Keratinocyte (primary cell): ENCODE measurements around the gene LHFPL2. TPM values are rescaled to one million over a fixed set of nuclear protein-coding genes. Genes with fewer than 3 reads are reported as not detected.

Experiments used
- DNase-seq: peaks from one replicate; pipeline ENCODE4 v3.0.0-alpha.2; 2011; ENCODE audit warnings: low read depth, missing footprints, low spot score
- FAIRE-seq: peaks from 2 replicates; lab custom pipeline; 2011; peaks lifted over from hg19 to GRCh38; lab: Jason Lieb, UNC
- H2AFZ ChIP-seq: 2 replicates; pipeline ENCODE4 v1.6.0; 2012; ENCODE audit warnings: low read length, control low read depth, inconsistent platforms; ENCODE audit not compliant: control insufficient read depth
- H3K27ac ChIP-seq: 2 replicates; pipeline ENCODE4 v1.5.1; 2011; ENCODE audit warnings: low read length; ENCODE audit not compliant: control insufficient read depth, insufficient read depth
- H3K27me3 ChIP-seq: 3 replicates; pipeline ENCODE4 v1.6.0; 2011; ENCODE audit warnings: low read length; ENCODE audit not compliant: control insufficient read depth, insufficient read depth; ENCODE audit errors: extremely low read depth
- H3K36me3 ChIP-seq, 2 experiments: 2 replicates in 1 of 2; 3 replicates in 1 of 2; pipeline ENCODE4 v1.5.1; 2011; ENCODE audit warnings: low read length in 2 of 2, mild to moderate bottlenecking in 1 of 2; ENCODE audit not compliant: control insufficient read depth in 2 of 2, insufficient read depth in 2 of 2; ENCODE audit errors: extremely low read depth in 1 of 2
- H3K4me1 ChIP-seq: 3 replicates; pipeline ENCODE4 v1.5.1; 2011; ENCODE audit warnings: low read length; ENCODE audit not compliant: control insufficient read depth, insufficient read depth; ENCODE audit errors: extremely low read depth
- H3K4me2 ChIP-seq: 3 replicates; pipeline ENCODE4 v1.6.0; 2011; ENCODE audit warnings: low read depth, low read length; ENCODE audit not compliant: control insufficient read depth, insufficient read depth; ENCODE audit errors: extremely low read depth
- H3K4me3 ChIP-seq, 3 experiments: fragments of 200-600 bp in 1 of 3; sonication (generic) in 1 of 3; 2 replicates in 2 of 3; 3 replicates in 1 of 3; pipeline ENCODE4 v1.5.1; 2011 to 2016; ENCODE audit warnings: low read length in 3 of 3, mild to moderate bottlenecking in 3 of 3, control low read depth in 2 of 3, inconsistent platforms in 1 of 3, low read depth in 1 of 3, mixed read lengths in 1 of 3, mixed run types in 1 of 3, moderate library complexity in 1 of 3; ENCODE audit not compliant: control insufficient read depth in 2 of 3, insufficient read depth in 2 of 3; ENCODE audit errors: extremely low read depth in 1 of 3
- H3K79me2 ChIP-seq: 2 replicates; pipeline ENCODE4 v1.6.0; 2012; ENCODE audit warnings: low read length; ENCODE audit not compliant: control insufficient read depth, insufficient read depth
- H3K9ac ChIP-seq: 3 replicates; pipeline ENCODE4 v1.6.0; 2011; ENCODE audit warnings: low read length; ENCODE audit not compliant: control insufficient read depth, insufficient read depth; ENCODE audit errors: extremely low read depth
- H3K9me1 ChIP-seq: 3 replicates; pipeline ENCODE4 v1.6.0; 2011; ENCODE audit warnings: low read length; ENCODE audit not compliant: control insufficient read depth, insufficient read depth; ENCODE audit errors: extremely low read depth
- H3K9me3 ChIP-seq: 2 replicates; pipeline ENCODE4 v1.5.1; 2012; ENCODE audit warnings: low read depth, low read length; ENCODE audit not compliant: control insufficient read depth
- H4K20me1 ChIP-seq: 3 replicates; pipeline ENCODE4 v1.6.0; 2011; ENCODE audit warnings: low read length; ENCODE audit not compliant: control insufficient read depth, insufficient read depth; ENCODE audit errors: extremely low read depth
- EZH2 ChIP-seq: IDR thresholded peaks from one replicate; pipeline ENCODE4 v1.6.1; 2012; ENCODE audit warnings: inconsistent platforms, mild to moderate bottlenecking, low read length, moderate library complexity
- dilution Hi-C: fragments of 300-500 bp; cut with MboI; formaldehyde crosslinking; loops from one replicate; pipeline ENCODE4 v1.7.0; 2020; ENCODE audit warnings: low sequenced_read_pairs; ENCODE audit not compliant: extremely low pct_ligation_motif_present
- polyA plus RNA-seq, 5 experiments: library from polyadenylated mRNA; depleted of rRNA in 3 of 5; stranded (reverse) in 3 of 5; stranded (forward) in 1 of 5; unstranded in 1 of 5; fragments of >200 nt; gene quantifications; 1 replicate in 1 of 5; 2 replicates in 3 of 5; 3 replicates in 1 of 5; pipeline versions ENCODE4 v1.2.1 to v1.2.3, GENCODE V29; 2011 to 2012; ENCODE audit warnings: missing spikeins in 2 of 5, low read depth in 1 of 5, low replicate concordance in 1 of 5
- TF ChIP-seq, protein P1 (sequence below), 3 experiments: IDR thresholded peaks in 1 of 3; conservative IDR thresholded peaks in 1 of 3; optimal IDR thresholded peaks in 1 of 3; 2 replicates in 2 of 3; 3 replicates in 1 of 3; pipeline versions ENCODE3 to v1.5.1; 2011; ENCODE audit warnings: low read length in 3 of 3, mild to moderate bottlenecking in 3 of 3, moderate library complexity in 2 of 3, control low read depth in 1 of 3, inconsistent platforms in 1 of 3; ENCODE audit not compliant: insufficient read depth in 2 of 3; ENCODE audit errors: extremely low read depth in 1 of 3

Gene LHFPL2
- polyA plus RNA-seq, 1 donor (not counting 4 experiments of a cell fraction or from before 2014, with no cell fraction given): 11.4 TPM

DNA sequence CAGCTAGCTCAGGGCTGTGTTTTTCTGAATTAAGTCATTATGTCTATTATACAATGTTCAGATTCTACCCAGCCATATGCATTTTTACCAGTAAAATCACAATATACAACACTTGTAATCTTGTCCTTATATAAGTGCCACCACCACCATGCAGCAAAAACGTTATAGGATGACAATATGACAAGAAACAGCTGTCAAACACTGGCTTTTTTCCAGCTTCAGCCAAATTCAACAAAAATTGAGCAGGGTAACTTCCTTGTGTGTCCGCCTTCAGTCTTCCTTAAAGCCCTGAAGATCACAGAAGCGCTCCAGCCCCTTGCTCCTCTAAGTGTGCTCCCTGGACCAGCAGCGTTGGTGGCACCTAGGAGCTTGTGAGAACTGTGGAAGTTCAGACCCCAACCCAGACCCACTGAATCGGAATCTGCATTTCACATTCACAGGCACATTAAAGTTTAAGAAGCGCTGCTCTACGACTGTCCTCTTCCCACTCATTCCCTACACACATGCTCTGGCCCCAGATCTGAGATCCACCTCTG, 111.8 kb downstream of the LHFPL2 start:
- TF ChIP-seq EZH2: no peak
- TF ChIP-seq, protein P1, sequence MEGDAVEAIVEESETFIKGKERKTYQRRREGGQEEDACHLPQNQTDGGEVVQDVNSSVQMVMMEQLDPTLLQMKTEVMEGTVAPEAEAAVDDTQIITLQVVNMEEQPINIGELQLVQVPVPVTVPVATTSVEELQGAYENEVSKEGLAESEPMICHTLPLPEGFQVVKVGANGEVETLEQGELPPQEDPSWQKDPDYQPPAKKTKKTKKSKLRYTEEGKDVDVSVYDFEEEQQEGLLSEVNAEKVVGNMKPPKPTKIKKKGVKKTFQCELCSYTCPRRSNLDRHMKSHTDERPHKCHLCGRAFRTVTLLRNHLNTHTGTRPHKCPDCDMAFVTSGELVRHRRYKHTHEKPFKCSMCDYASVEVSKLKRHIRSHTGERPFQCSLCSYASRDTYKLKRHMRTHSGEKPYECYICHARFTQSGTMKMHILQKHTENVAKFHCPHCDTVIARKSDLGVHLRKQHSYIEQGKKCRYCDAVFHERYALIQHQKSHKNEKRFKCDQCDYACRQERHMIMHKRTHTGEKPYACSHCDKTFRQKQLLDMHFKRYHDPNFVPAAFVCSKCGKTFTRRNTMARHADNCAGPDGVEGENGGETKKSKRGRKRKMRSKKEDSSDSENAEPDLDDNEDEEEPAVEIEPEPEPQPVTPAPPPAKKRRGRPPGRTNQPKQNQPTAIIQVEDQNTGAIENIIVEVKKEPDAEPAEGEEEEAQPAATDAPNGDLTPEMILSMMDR (optimal IDR thresholded peaks at IDR 0.05 in 1 of 3, IDR thresholded peaks at IDR 0.05 in 1 of 3, conservative IDR thresholded peaks at IDR 0.05 in 1 of 3; ENCODE audit: extremely low read depth in 1 of 3, insufficient read depth in 2 of 3, low read length in 3 of 3): no peak
- dilution Hi-C loops: no loop called here
- Histone ChIP-seq H3K9me3 (no peaks in the 10 kb centered on the region), H3K27ac (no peak overlapping the region), H3K9ac (no peak overlapping the region), H3K4me2 (no peak overlapping the region), H3K27me3 (no peaks in the 10 kb centered on the region), H3K4me1 (peaks cover 10% of the 10 kb centered on the region), H3K79me2 (peaks cover 17% of the 10 kb centered on the region), H3K9me1 (peaks cover 5% of the 10 kb centered on the region), H4K20me1 (no peaks in the 10 kb centered on the region), H3K4me3 (no peak overlapping the region), H2AFZ (no peak overlapping the region), H3K36me3 (peaks cover 0 to 8% of the 10 kb centered on the region in 2 experiments)
- no peak for DNase-seq
- no peak for FAIRE-seq

DNA sequence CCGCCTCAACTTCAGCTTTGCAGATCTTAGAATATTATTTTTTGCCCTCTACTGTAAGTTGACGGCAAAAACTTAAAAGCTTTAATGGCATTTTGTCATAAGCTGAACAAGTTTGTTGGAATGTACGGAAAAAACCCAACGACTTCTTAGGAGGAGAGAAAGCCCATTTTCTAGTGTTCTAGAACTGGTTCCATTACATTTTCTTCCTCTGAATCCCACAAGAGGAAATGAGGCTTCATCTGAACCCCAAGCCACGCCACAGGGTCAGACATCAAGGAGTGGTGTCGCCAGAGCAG, 113.7 kb downstream of the LHFPL2 start:
- Histone ChIP-seq H3K27me3 (no peaks in the 10 kb centered on the region), H3K9ac (no peak overlapping the region), H3K9me1 (peaks cover 5% of the 10 kb centered on the region), H2AFZ (no peak overlapping the region), H3K4me2 (no peak overlapping the region), H3K4me1 (peaks cover 19% of the 10 kb centered on the region), H4K20me1 (no peaks in the 10 kb centered on the region), H3K9me3 (no peaks in the 10 kb centered on the region), H3K27ac (peak overlapping the region; percentile 7), H3K36me3 (no peaks in the 10 kb centered on the region), H3K79me2 (peaks cover 17% of the 10 kb centered on the region), H3K4me3 (no peak overlapping the region)
- dilution Hi-C loops: no loop called here
- FAIRE-seq: no peak
- no peak for DNase-seq
- TF ChIP-seq, protein P1 (optimal IDR thresholded peaks at IDR 0.05 in 1 of 3, IDR thresholded peaks at IDR 0.05 in 1 of 3, conservative IDR thresholded peaks at IDR 0.05 in 1 of 3; ENCODE audit: extremely low read depth in 1 of 3, insufficient read depth in 2 of 3, low read length in 3 of 3): no peak
- TF ChIP-seq EZH2: no peak
